Activated CD4-positive, CD25-positive, alpha-beta regulatory T cell (primary cell): ENCODE data around the gene CDH4.

Source experiments
- DNase-seq, 4 experiments: peaks; one replicate each; lab custom pipeline; 2025; lab: John Stamatoyannopoulos, UW

CDH4 gene

DNA sequence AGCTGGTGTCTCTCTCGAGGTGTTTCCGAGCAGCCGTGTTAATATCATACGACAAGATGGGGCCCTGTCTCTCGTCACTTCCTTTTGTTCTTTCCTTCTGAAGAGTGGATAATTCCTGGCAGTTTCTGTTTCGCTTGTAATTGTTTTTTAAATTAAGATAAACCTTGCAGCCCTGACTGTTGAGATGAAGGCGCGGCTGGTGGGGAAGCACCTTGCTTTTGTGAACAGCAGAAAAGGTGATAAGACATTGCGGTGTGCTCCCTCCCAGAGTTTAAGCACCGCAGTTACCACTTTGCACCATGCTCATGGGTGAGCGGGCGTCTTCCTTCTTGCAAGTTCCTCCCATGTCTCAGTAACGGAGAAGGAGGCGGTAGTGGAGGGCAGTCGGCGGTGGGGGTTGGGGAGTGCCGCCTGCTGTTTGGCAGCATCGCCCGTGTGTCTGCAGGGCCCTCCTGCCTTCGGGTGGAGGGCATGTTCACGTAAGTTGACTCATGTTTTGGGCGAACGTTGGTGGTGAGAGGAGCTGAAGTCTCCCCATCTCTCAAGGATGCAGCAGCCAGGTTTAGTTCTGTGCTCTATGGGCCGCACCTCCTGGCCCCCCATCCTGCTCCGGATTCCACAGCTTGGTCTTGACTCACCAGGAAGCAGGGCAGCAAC lies 467.8 kb downstream of the CDH4 start:
- no peak for DNase-seq

DNA sequence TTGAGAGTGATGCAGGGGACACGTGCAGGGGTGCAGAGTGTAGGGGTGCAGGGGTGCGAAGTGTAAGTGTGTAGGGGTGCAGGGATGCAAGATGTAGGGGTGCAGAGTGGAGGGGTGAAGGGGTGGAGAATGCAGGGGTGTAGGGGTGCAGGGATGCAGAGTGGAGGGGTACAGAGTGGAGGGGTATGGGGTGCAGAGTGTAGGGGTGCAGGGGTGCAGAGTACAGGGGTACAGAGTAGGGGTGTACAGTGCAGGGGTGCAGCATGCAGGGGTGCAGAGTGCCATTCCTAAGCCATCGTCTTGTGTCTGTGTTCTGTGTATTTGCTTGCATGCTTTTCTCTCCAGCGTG lies 468.3 kb downstream of the CDH4 start:
- no peak for DNase-seq

DNA sequence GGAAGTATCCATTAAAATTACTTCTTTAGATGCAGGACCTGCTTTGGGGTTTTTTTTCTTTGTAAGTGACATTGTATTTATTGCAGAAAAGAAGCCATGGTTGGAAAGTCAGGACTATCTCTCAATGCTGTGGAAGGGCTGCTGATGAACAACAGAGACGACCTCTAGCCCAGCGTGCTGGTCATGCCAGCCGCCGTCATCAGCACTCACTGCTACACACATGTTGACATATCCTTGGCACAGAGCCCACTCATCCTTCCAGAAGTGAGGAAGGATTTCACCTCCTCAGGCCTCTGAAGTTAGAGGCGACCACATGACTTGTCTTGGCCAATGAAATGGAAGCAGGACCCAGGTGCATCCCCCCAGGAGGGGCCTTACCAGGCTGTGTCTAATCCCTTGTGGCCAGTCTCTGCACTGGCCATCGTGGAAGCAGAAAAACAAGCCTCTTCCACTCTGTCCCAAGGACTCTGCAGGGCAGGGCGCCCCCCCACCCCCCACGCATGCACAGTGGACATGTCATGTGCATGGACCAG lies 470.2 kb downstream of the CDH4 start:
- no peak for DNase-seq

DNA sequence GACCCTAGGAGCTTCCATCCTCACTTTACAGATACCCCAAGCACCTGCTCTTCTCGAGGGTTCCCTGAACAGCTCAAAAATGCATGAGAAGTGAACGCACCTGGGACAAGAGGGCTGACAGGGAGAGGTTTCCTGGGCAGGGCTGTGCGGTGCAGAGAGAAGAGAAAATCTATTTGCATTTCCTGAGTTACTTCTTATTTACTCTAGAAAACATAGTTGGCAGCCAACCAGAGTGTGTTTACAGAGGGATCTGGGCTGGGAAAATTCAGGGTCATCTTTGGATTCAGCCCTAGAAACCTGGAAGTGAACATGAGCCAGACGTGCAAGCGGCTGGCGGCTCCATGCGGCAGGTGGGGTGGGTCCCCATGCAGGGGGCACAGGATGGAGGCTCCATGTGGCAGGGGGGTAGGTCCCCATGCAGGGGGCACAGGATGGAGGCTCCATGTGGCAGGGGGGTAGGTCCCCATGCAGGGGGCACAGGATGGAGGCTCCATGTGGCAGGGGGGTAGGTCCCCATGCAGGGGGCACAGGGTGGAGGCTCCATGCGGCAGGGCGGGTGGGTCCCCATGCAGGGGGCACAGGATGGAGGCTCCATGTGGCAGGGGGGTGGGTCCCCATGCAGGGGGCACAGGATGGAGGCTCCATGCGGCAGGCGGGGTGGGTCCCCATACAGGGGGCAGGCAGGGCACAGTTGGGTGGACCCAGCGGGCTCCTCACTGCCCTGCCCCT lies 471.6 kb downstream of the CDH4 start:
- no peak for DNase-seq

DNA sequence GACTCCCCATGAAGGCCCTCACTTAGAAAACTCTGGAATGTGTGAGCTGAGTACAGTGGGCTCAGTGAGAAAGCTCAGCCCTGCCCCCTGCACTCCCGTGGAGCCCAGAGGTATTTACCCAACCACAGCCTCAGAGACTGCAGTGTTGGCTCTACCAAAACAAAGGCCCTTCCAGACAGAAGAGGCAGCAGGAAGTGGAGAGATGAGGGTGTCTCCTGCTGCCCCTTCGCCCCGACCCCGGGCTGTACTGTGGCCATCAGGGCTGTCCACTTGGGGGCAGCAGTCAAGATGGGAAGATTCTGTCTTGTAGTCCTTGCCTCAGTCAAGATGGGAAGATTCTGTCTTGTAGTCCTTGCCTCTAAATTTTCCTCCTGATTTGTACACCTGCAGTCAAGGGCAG lies 472.3 kb downstream of the CDH4 start:
- no peak for DNase-seq

DNA sequence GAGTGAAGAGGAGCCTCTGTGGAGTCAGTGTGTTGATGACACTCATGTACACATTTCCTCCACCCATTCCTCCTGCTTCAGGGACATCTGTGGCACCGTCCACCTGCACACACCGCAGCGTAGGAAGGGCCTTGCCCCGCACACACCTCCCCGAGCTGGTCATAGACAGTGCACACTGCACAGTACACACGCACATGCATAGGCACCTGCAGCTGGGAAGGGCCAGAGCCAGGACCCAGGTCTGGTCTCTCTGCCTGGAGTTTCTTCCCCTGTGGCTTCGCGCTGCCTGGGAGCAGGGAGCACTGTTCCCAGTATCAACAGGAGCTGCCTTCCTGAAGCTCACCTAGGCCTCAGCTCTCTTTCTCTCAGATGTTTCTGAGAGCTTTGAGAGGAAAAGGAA lies 473.1 kb downstream of the CDH4 start:
- DNase-seq: no peak

DNA sequence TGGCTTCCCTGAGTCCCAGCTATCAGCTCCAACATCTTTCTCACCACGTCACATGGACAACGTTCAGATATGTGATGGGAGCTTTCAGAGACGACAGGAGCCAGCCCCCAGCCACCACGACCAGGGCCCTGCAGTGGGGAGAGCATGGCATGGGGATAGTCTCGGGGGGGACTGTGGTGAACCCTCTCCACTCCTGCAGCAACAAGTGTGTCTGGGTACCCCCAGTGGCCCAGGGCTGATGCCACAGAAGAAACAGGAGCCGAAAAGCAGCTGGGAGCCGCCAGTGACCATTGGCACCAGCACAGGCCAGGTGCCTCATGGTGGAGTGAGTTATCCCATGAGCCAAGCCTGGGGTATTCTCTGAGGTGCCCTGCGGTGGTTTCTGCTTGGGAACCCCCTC lies 473.9 kb downstream of the CDH4 start:
- no peak for DNase-seq

DNA sequence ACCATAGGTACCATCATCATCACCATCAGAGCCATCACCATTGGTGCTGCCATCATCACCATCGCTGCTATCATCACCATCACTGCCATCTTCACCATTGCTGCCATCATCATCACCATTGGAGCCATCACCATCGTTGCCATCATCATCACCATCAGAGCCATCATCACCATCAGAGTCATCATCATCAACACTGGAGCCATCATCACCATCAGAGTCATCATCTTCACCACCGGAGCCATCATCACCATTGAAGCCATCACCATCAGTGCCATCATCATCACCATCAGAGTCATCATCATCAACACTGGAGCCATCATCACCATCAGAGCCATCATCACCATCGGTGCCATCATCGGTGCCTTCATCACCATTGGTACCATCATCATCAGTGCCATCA lies 474.9 kb downstream of the CDH4 start:
- no peak for DNase-seq

DNA sequence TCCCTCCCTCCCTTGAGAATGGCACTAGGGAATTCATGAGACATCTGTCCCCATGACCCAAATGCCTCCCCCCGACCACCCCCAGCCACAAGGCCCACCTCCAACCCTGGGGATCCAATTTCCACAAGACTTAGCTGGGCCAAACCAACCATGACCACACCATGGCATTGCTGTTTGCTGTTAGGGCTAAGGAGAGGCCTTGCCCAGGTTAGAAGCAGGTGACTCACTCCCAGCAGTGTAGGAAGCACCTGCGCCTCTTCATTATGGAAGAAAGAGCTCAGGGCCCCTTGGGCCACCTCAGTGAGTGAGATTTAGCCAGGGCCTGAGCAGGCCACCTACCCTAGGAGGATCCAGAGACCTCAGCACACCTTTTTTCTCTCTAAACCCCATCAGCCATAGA lies 475.7 kb downstream of the CDH4 start:
- DNase-seq: no peak

DNA sequence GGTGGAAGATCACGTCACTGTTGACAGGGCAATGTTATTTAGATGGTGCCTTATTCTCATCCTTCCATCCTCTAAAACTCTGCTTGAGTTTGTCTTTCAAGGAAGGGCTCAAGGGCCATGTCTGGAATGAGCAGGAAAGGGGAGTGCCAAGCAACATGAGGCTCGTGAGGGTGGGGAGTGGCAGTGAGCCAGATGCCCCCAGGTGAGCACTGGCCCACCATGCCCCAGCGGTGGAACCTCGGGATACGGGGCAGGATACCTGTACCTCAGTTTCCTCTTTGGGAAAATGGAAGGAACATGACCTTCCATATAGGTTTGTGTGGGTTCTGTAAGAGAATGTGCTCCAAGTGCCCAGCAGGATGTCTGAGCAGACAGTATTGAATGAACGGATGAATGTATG lies 476.3 kb downstream of the CDH4 start:
- DNase-seq: no peak

DNA sequence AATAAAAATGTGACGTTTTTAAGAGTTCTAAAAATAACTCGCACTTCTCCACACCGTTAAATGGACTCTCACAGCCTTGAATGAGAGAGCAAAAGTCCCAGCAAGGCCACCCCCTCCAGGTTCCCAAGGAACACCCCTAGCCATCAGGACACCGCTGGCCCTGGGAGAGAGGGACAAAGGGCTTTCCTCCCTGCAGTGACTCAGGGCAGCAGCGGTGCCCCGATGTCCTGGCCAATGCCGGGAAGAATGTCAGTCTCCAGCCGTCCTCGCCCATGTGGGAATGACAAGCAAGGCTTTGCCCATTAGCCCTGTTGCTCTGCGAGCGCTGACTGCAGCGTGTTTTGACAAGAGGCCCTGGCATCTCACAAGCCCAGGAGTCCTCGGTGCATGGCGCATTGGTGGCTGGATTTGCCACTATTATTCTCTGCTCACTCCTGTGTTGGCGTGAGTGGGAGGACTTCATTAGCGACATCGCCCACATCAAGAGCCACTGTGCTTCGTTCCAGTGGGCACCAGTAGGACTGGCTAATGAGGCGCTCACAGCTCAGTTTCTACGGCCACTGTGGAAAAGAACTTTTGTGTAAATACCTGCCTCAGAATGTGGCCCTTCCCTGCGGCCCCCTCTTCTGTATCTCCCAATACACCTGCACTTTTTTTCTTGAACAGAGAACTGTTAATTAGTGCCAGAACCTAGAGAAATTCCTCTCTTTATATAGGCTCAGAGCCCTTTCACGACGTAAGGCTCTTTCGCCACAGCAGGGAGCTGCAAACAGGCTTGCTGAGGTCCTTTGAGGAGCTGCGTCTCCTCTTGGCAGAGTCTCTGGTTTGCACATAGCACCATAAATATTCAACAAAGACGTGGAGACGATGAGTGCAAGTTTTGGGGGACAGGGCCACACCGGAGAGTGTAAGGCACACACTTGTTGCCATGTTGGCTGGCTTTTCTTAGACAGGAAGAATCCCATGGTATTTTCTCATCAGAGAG lies 477.0 kb downstream of the CDH4 start:
- DNase-seq: no peak

DNA sequence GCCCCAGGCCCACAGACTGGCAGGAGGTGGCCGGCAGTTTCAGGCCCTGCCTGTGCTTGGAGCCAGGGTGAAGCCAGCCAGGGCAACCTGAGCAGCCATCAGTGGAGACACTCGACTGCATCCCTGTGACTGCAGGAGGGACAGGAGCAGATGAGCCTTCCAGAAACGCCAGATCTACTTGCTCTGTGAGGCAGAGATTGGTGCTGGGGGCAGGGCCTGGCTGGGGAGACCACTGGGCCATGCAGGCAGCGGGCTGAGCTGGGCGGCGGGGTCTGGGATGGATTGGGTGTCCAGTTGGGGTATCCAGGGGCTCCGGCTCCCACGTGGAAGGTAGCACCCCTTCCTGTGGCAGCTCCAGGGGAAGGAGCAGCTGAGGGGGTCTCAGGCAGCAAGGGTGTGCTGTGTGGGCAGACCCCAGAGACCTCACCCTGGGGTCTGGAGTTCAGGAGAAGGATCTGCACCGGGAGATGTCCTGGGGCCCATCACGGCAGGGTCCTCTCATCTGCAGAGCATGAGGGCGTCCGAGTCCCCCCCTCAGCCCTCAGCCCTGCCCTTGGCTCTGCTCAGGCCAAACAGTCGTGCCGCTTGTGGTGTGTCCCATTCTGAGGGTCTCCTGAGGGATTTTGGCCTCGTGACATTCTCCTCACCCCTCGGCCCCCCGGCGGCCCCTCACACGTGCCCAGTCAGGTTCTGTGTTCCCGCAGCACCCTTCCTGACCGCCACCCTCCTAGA lies 478.7 kb downstream of the CDH4 start:
- DNase-seq: no peak

DNA sequence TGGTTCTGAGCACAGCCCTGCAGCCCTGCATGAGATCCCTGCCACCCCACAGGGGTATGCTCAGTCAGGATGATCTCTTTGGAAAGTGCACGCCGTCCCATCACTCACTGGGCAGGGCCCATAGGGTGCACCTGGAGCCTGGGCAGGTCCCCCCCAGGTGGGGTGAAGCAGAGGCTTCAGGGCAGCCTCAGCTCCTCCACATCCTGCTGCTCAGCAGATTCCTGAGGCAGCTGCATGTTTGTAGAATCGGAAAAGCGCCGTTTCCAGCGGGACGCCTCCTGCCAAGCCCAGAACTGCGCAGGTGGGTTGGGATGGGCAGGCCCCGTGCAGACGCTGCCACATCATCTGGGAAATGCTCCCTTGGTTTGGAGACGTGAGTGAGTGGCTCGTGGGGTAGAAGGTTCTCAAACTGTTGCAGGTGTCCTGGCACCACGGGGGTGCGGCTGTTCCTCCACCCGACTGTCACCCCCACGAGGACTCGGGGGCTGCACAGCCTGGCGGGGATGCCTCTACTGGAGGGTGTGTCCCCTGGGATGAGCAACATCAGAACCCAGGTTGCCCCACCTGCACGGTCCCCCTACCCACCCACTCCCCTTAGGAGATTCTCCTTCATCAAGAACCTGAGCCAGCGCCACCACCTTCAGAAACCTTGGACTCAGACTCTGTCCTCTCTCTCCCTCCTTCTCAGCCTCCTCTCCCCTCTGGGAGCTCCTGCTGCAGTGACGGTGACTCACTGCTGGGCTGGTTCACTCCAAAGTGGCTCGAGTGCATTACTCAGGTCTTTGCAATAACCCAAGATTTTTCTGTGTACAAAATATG lies 479.5 kb downstream of the CDH4 start:
- DNase-seq: no peak

DNA sequence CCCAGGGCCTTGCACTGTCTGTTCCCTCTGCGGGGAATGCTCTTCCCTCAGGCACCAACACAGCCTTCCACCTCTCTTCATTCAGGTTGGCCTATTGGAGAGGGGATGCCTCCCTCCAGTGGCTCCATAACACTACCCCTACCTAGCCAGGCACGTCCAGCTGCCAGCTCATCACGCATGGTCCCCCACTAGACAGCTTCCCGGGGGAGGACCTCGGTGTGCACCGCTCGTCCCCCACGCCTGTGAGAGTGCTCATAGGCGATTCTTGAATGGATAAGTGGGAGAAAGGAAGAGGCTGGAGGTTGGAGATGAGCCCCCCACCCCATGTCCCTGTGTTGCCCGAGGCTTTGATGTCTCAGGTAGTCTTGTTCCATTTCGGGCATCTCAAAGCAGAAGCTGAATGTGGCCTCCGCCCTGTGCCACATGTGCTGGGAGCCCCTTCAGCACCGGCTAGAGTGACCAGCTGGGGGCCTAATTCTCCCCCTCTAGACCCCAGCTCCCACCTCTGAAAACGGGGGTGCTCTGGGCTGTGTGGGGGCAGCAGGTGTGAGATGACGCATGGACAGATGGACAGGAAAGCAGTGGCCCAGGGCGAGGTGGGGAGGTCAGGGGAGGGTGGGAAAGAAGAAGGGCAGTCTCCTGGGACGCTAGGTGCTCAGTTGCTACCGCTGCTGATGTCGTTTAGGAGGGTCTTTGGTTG lies 480.6 kb downstream of the CDH4 start:
- DNase-seq: no peak

DNA sequence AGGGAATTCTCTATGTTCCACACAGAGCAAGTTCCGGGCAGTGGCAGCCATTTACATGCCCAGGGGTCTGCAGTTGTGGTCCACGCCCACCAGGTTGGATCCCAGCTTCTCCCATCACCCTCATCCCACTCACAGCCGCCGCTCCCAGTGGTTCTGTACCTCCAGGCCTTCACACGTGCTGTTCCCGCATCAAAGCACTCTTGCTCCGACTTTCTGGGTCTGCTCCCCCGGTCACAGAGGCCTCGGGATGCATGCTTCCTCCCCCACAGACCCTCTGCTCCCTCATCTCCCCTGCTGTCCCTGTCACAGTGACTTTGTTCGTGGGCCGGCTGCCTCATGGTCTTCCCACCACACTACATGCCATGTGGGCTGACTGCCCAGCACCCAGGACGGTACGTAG lies 481.2 kb downstream of the CDH4 start:
- DNase-seq: no peak

DNA sequence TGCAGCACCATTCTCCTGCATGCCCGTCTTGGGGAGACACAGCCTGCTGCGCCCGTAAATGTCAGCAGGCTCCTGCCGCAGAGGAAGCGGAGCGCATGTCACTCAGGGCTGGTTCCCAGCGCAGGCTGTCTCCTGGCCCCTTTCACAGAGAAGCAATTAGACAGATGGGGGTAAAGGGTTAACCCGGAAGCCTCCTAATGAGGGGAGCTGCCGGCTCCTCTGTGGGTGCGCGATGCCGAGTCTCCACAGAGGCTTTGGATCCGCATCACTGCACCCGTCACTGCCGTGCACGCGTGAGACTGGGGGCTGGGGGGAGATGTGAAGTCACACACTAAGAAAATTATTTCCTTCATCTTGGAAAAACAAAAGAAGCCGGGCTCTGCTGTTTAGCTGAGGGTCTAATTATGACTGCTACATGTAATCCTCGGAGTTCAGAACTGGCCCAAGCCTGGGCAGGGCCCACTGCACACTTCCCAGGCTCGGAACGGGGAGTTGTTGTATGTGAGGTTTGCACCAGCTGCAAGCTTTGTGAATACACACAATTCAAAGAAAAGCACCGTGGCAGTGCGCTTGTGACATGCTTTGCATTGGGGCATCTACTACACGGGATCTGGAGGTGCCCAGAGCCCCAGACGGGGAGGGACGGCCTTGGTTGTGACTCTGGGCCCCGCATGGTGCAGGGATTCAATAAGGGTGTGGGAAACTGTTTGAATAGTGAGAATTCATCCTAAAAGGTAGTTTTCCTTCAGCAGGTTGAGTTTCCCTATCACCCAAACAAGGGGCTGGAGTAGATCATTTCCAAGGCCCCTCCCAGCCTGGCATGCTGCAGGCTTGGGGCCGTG lies 482.1 kb downstream of the CDH4 start:
- no peak for DNase-seq

DNA sequence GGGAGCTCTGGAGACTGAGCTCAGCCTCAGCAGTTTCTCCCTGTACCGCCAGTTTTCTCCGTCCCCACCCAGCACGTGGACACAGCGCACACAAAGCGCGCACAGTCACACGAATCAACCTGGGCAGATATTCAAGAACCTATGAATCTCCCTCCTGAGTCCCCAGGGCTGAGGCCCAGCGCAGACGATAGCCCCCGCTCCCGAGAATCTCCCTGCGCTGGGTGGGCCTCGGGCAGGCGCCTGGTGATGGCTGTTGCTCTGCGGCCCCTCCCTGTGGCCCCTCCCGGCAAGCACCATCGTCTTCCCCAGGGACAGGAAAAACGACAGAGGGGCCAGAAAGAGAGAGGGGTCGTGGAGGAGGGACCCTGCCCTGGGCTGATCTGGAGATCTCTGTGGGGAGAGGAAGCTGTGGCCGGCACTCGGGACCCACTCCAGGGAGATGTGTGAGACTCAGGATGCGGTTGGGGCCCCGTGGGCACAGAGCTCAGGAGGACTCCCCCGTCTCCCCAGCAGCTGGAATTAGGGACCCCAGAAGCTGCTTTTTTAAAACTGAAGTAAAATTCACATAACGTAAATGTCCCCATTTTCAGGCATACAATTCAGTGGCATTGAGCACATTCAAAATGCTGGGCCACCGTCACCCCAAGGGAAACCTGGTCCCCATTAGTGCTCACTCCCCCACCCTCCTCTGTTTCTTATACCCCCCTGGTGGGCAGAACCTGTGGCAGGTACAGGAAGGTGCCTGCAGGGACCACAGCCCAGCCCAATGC lies 482.9 kb downstream of the CDH4 start:
- no peak for DNase-seq

DNA sequence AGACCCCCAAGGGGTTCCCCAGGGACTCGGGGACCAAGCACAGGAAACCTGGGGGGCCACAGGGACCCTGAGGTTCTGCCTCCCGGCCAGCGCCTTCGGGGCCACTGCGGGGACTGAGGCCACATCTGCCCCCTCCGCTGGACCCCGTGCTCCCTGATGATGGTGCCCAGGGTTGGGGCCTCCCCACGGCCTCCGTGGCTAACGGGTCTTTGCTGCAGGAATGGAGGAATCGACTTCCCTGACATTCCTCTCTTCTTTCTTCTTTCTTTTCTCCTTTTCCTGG lies 483.4 kb downstream of the CDH4 start:
- DNase-seq: no peak
